GM12872 (cell line): Measurements from ENCODE around the gene C19orf85.

Experiments used
- CTCF ChIP-seq: IDR thresholded peaks from 3 replicates; pipeline ENCODE4 v1.5.1; 2011; ENCODE audit warnings: low read depth, mild to moderate bottlenecking, low read length, moderate library complexity; ENCODE audit not compliant: insufficient read depth

The C19orf85 gene

GRCh38 chr19:55455576-55456235 is 8.8 kb downstream of the C19orf85 start:
- TF ChIP-seq CTCF, result no peak

- TF ChIP-seq CTCF, result peak; percentile 73
Measured at GRCh38 chr19:55454787-55455243, 9.7 kb downstream of the C19orf85 start.

- no peak for TF ChIP-seq CTCF
Measured at GRCh38 chr19:55453511-55454260, 10.9 kb downstream of the C19orf85 start.

GRCh38 chr19:55452749-55453346 is 11.7 kb downstream of the C19orf85 start:
- no peak for TF ChIP-seq CTCF

GRCh38 chr19:55451965-55452748 is 12.4 kb downstream of the C19orf85 start:
- no peak for TF ChIP-seq CTCF

- TF ChIP-seq CTCF, result no peak
Measured at GRCh38 chr19:55451163-55451964, 13.2 kb downstream of the C19orf85 start.
